ENCODE measurements around the gene SYTL4. TPM values are rescaled to one million over a fixed set of nuclear protein-coding genes. Genes with fewer than 3 reads are reported as not detected.

The SYTL4 gene
- total RNA-seq, 2 donors from 2014 or later, result 25.7 to 39.3 TPM

- no peaks in the 10 kb centered on the region for H3K36me3 ChIP-seq
- TF ChIP-seq CTCF (IDR thresholded peaks at IDR 0.05) (no peak), POLR2A (IDR thresholded peaks at IDR 0.05) (peak; percentile 18), POLR2AphosphoS5 (IDR thresholded peaks at IDR 0.05) (no peak)
- H3K4me3 ChIP-seq, result no peak within 1 kb of the TSS
- intact Hi-C loops (cut with DNase I), result no loop called here
- no peak for DNase-seq (ENCODE audit: low spot score)
- H3K9me3 ChIP-seq, result no peaks in the 10 kb centered on the region
- no peaks in the 10 kb centered on the region for H3K27me3 ChIP-seq (replicated peaks; ENCODE audit: insufficient read depth)
- H3K27ac ChIP-seq, result no peak within 1 kb of the TSS
- no peaks in the 10 kb centered on the region for H3K4me1 ChIP-seq (replicated peaks)
- 42% methylated on average over 11 of the region's 11 CpGs for WGBS
These were observed 87.7 kb downstream of the SYTL4 start, which contains the start of gene SRPX2 for GRCh38 chrX:100643956-100644860. SRPX2 (plus strand) TSS chrX:100644199; CDS start chrX:100646323, 2,124 bp downstream.

GRCh38 chrX:100643212-100643611 is 88.7 kb downstream of the SYTL4 start:
- intact Hi-C loops (cut with DNase I), result no loop called here
- DNase-seq (ENCODE audit: low spot score), result no peak
- Histone ChIP-seq H3K4me1 (replicated peaks) (no peaks in the 10 kb centered on the region), H3K27me3 (replicated peaks; ENCODE audit: insufficient read depth) (no peaks in the 10 kb centered on the region), H3K27ac (no peak overlapping the region), H3K4me3 (no peak overlapping the region), H3K36me3 (no peaks in the 10 kb centered on the region), H3K9me3 (no peaks in the 10 kb centered on the region)
- 77% methylated on average over 11 of the region's 11 CpGs for WGBS
- no peak for TF ChIP-seq CTCF (IDR thresholded peaks at IDR 0.05)
- TF ChIP-seq POLR2AphosphoS5 (IDR thresholded peaks at IDR 0.05), result no peak
- TF ChIP-seq POLR2A (IDR thresholded peaks at IDR 0.05), result no peak

GRCh38 chrX:100642290-100642689 is 89.6 kb downstream of the SYTL4 start:
- DNase-seq (ENCODE audit: low spot score), result no peak
- no peaks in the 10 kb centered on the region for H3K36me3 ChIP-seq
- no peak overlapping the region for H3K4me3 ChIP-seq
- intact Hi-C loops (cut with DNase I), result no loop called here
- H3K27me3 ChIP-seq (replicated peaks; ENCODE audit: insufficient read depth), result no peaks in the 10 kb centered on the region
- H3K4me1 ChIP-seq (replicated peaks), result no peaks in the 10 kb centered on the region
- TF ChIP-seq CTCF (IDR thresholded peaks at IDR 0.05) (no peak), POLR2AphosphoS5 (IDR thresholded peaks at IDR 0.05) (no peak), POLR2A (IDR thresholded peaks at IDR 0.05) (no peak)
- H3K9me3 ChIP-seq, result no peaks in the 10 kb centered on the region
- no peak overlapping the region for H3K27ac ChIP-seq
- 39% methylated on average over 3 of the region's 3 CpGs for WGBS

GRCh38 chrX:100636321-100636991 is 95.5 kb downstream of the SYTL4 start, which contains the start of gene TSPAN6:
TSPAN6 (minus strand) TSS chrX:100636806; CDS start chrX:100636694, 112 bp downstream.
- peak; percentile 51 for TF ChIP-seq POLR2AphosphoS5 (IDR thresholded peaks at IDR 0.05)
- peak; percentile 34 for TF ChIP-seq POLR2A (IDR thresholded peaks at IDR 0.05)
- peak in 3 of 4 experiments; percentile 39 to 55 (median 51) for TF ChIP-seq CTCF (IDR thresholded peaks at IDR 0.05)
- DNase-seq (ENCODE audit: low spot score), result peak; percentile 75
- Histone ChIP-seq H3K4me1 (replicated peaks) (no peaks in the 10 kb centered on the region), H3K9me3 (no peaks in the 10 kb centered on the region), H3K27ac (peak within 1 kb of the TSS; percentile 51), H3K36me3 (no peaks in the 10 kb centered on the region), H3K4me3 (peak within 1 kb of the TSS; percentile 41 to 44), H3K27me3 (replicated peaks; ENCODE audit: insufficient read depth) (no peaks in the 10 kb centered on the region)
- WGBS, result under 1% methylated on average over 26 of the region's 51 CpGs
- intact Hi-C loops (cut with DNase I), result loop anchor here (10.0 kb wide), 1 partner anchor 122 kb away; no protein-coding TSS in a partner anchor
